Activated CD4-positive, alpha-beta memory T cell treated with anti-CD3 and anti-CD28 coated beads, Interleukin-2, amount 10 ng/mL, durations not matched to agents 7 days and 5 days (primary cell): ENCODE results near the gene KIF3B. TPM values are rescaled to one million over a fixed set of nuclear protein-coding genes. Genes with fewer than 3 reads are reported as not detected.

ENCODE experiments used
- CTCF ChIA-PET: fragments of 350-600 bp; sonication (Branson Sonifier 250); formaldehyde crosslinking; loops from one replicate; lab custom pipeline; 2021; ENCODE audit warnings: antibody characterized with exemption, inconsistent platforms; lab: Charles Lee
- POLR2A ChIA-PET: fragments of 350-600 bp; sonication (Branson Sonifier 250); formaldehyde crosslinking; loops from one replicate; lab custom pipeline; 2021; ENCODE audit warnings: antibody characterized with exemption; lab: Charles Lee
- DNase-seq: peaks from one replicate; pipeline ENCODE4 v3.0.0-alpha.2; 2020
- H3K27ac Mint-ChIP-seq: one replicate; pipeline ENCODE4 v1.8.0; 2021; ENCODE audit warnings: mild to moderate bottlenecking, mixed read lengths
- H3K27me3 Mint-ChIP-seq: one replicate; pipeline ENCODE4 v1.8.0; 2021; ENCODE audit warnings: mixed read lengths
- H3K36me3 Mint-ChIP-seq: one replicate; pipeline ENCODE4 v1.8.0; 2021; ENCODE audit warnings: low read depth, mixed read lengths
- H3K4me1 Mint-ChIP-seq: one replicate; pipeline ENCODE4 v1.8.0; 2021; ENCODE audit warnings: mixed read lengths
- H3K4me3 Mint-ChIP-seq: one replicate; pipeline ENCODE4 v1.8.0; 2021; ENCODE audit warnings: mild to moderate bottlenecking, mixed read lengths
- H3K9me3 Mint-ChIP-seq: one replicate; pipeline ENCODE4 v1.8.0; 2021; ENCODE audit warnings: mixed read lengths
- total RNA-seq, 2 experiments: library from RNA; stranded (reverse); gene quantifications; one replicate each; pipeline ENCODE4 v1.2.3, GENCODE V29; 2021

The KIF3B gene
- total RNA-seq, 2 experiments from 2014 or later, result 23.1 to 23.4 TPM

DNA sequence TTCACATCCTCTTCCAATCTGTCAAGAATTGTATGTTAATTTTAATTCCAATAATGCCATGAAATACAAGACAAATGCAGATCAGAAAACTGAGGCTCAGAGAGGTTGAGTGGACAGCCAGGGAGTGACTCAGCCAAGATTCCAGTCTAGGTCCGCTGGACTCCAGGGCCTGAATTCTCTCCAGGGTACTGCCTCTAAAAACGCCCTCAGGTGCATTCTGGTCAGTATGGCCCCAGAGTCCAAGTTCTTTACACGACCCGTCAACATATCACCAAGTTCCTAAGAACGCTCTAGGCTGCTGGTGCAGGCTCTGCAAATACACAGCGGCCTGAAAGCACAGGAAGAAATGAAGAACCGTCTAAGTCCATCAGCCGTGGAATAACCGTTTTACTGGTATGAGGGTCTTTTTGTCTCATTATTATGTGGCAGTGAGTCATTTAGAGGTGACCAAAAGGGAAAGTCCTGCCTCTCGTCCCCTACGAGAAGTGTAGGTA lies 80.0 kb downstream of the KIF3B start:
- CTCF ChIA-PET, result interaction anchor here (1.4 to 1.7 kb wide), 3 partner anchors 24 to 421 kb away, joined by 3 to 5 read pairs (median 5); no protein-coding TSS in a partner anchor
- Mint-ChIP-seq H3K9me3 (no peaks in the 10 kb centered on the region), H3K4me3 (peak overlapping the region; percentile 97), H3K27me3 (no peaks in the 10 kb centered on the region), H3K27ac (peak overlapping the region; percentile 98), H3K36me3 (peaks cover 20% of the 10 kb centered on the region), H3K4me1 (peaks cover 71% of the 10 kb centered on the region)
- DNase-seq, result no peak
- POLR2A ChIA-PET, result interaction anchor here (0.6 to 8.8 kb wide), 16 partner anchors 10 to 659 kb away, joined by 3 to 71 read pairs (median 4); no protein-coding TSS in a partner anchor

- CTCF ChIA-PET, result interaction anchor here (1.4 to 1.7 kb wide), 3 partner anchors 24 to 420 kb away, joined by 3 to 5 read pairs (median 5); no protein-coding TSS in a partner anchor
- H3K4me3 Mint-ChIP-seq, result peak within 1 kb of the TSS; percentile 97
- POLR2A ChIA-PET, result interaction anchor here (0.6 to 8.8 kb wide), 18 partner anchors 9 to 659 kb away, joined by 3 to 71 read pairs (median 4); partner anchors contain the start of gene PLAGL2
Observed at GRCh38 chr20:32357869-32358631, 80.6 kb downstream of the KIF3B start, which contains the start of gene ASXL1. TSS of gene ASXL1 (plus strand) at chr20:32358331. CDS start at chr20:32358776, 445 bp downstream.

DNA sequence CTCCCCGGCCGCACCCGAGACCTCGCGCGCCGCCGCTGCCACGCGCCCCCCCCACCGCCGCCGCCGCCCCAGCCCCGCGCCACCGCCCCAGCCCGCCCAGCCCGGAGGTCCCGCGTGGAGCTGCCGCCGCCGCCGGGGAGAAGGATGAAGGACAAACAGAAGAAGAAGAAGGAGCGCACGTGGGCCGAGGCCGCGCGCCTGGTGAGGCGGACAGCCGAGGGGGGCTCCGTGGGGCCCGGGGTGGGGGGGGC lies 81.1 kb downstream of the KIF3B start:
- Mint-ChIP-seq H3K36me3 (peaks cover 24% of the 10 kb centered on the region), H3K4me1 (peaks cover 78% of the 10 kb centered on the region), H3K27ac (no peak overlapping the region), H3K4me3 (peak overlapping the region; percentile 97), H3K27me3 (no peaks in the 10 kb centered on the region), H3K9me3 (no peaks in the 10 kb centered on the region)
- POLR2A ChIA-PET, result interaction anchor here (0.6 to 8.8 kb wide), 24 partner anchors 8 to 385 kb away, joined by 3 to 71 read pairs (median 6); partner anchors contain the start of genes COMMD7, KIF3B and PLAGL2
- no peak for DNase-seq
- CTCF ChIA-PET, result interaction anchor here (0.9 to 1.7 kb wide), 3 partner anchors 20 to 420 kb away, joined by 3 to 5 read pairs (median 3); no protein-coding TSS in a partner anchor

More at GRCh38 chr20:32357869-32358631, 80.6 kb downstream of the KIF3B start, which contains the start of gene ASXL1:
- peak; percentile 97 for DNase-seq
- Mint-ChIP-seq H3K9me3 (no peaks in the 10 kb centered on the region), H3K4me1 (peaks cover 75% of the 10 kb centered on the region), H3K27me3 (no peaks in the 10 kb centered on the region), H3K36me3 (peaks cover 24% of the 10 kb centered on the region), H3K27ac (peak within 1 kb of the TSS; percentile 98)

- Mint-ChIP-seq H3K4me3 (peak overlapping the region; percentile 90), H3K27me3 (no peaks in the 10 kb centered on the region), H3K9me3 (no peaks in the 10 kb centered on the region), H3K36me3 (peaks cover 24% of the 10 kb centered on the region), H3K27ac (peak overlapping the region; percentile 90), H3K4me1 (peaks cover 78% of the 10 kb centered on the region)
- peak; percentile 81 for DNase-seq
- POLR2A ChIA-PET, result interaction anchor here (0.6 to 8.8 kb wide), 32 partner anchors 8 to 384 kb away, joined by 3 to 71 read pairs (median 4); partner anchors contain the start of genes COMMD7, KIF3B and PLAGL2
- CTCF ChIA-PET, result interaction anchor here (0.9 to 1.8 kb wide), 4 partner anchors 21 to 156 kb away, joined by 3 to 5 read pairs (median 4); no protein-coding TSS in a partner anchor
Observed at GRCh38 chr20:32358883-32359632, 81.6 kb downstream of the KIF3B start.

DNA sequence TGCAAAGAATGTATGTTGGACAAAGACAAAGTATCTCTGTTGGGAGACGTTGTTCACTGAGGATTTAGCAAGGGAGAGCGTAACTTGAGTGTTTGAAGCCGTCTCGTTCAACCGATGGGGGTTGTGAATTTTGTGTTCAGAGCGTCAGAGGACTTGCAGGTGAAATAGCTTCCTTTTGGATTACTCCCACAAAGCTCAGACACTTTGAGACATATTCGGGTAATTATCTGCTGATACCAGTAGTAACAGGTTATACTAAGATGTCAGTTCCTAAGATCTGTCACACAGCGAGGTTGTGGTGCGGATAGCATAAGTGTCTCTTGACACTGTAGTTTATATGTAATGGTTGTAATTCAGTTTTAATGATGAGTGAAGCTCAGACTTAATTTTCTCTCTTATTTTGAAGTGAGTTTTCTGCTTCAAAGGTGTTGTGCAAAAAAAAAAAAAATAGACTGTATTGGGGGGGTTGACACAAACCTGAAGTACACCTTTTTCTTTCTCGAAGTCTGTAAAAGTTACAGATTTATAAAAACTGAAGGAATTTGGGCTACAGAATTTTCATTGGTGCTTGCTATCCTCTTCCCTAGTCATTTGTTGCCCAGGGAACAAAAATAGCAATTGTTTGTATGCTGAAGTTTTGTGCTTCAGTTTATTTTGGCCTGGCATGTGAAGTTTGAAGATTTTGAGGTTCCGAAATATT lies 82.3 kb downstream of the KIF3B start:
- Mint-ChIP-seq H3K27me3 (no peaks in the 10 kb centered on the region), H3K4me3 (peak overlapping the region; percentile 90), H3K4me1 (peaks cover 75% of the 10 kb centered on the region), H3K27ac (peak overlapping the region; percentile 90), H3K36me3 (peaks cover 24% of the 10 kb centered on the region), H3K9me3 (no peaks in the 10 kb centered on the region)
- ChIA-PET CTCF (interaction anchor here (0.9 to 1.8 kb wide), 4 partner anchors 12 to 157 kb away, joined by 3 to 5 read pairs (median 3); no protein-coding TSS in a partner anchor), POLR2A (interaction anchor here (0.7 to 8.8 kb wide), 25 partner anchors 8 to 378 kb away, joined by 3 to 71 read pairs (median 4); partner anchors contain the start of genes KIF3B and PLAGL2)
- DNase-seq, result no peak

DNA sequence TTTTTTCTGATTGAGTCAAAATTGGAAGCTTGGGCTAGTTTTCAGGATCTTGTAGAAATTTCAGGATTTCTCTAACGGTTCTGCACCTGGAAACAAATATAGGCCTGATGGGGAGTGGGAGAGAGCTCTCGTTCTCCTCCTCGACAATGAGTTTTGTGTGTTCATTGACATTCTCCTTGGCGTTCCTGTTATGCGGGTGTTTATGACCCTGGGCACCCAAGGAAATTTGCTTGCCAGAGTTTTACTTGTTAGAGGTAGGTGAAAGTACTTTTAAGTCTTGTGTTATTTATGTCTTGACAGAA lies 82.8 kb downstream of the KIF3B start:
- Mint-ChIP-seq H3K4me3 (peak overlapping the region; percentile 90), H3K4me1 (peaks cover 75% of the 10 kb centered on the region), H3K27ac (peak overlapping the region; percentile 90), H3K9me3 (no peaks in the 10 kb centered on the region), H3K36me3 (peaks cover 24% of the 10 kb centered on the region), H3K27me3 (no peaks in the 10 kb centered on the region)
- ChIA-PET CTCF (interaction anchor here (0.9 to 1.8 kb wide), 2 partner anchors 11 to 25 kb away, joined by 3 to 5 read pairs; no protein-coding TSS in a partner anchor), POLR2A (interaction anchor here (1.0 to 8.8 kb wide), 10 partner anchors 10 to 377 kb away, joined by 3 to 71 read pairs (median 6); partner anchors contain the start of gene KIF3B)
- no peak for DNase-seq

- no peak for DNase-seq
- Mint-ChIP-seq H3K27me3 (no peaks in the 10 kb centered on the region), H3K4me1 (peaks cover 79% of the 10 kb centered on the region), H3K4me3 (peak overlapping the region; percentile 90), H3K9me3 (no peaks in the 10 kb centered on the region), H3K27ac (peak overlapping the region; percentile 33), H3K36me3 (peaks cover 39% of the 10 kb centered on the region)
- ChIA-PET POLR2A (no interaction called here), CTCF (interaction anchor here (1.7 kb wide), 1 partner anchor 25 kb away, joined by 3 read pairs; no protein-coding TSS in a partner anchor)
Observed at GRCh38 chr20:32362901-32363364, 85.5 kb downstream of the KIF3B start.

DNA sequence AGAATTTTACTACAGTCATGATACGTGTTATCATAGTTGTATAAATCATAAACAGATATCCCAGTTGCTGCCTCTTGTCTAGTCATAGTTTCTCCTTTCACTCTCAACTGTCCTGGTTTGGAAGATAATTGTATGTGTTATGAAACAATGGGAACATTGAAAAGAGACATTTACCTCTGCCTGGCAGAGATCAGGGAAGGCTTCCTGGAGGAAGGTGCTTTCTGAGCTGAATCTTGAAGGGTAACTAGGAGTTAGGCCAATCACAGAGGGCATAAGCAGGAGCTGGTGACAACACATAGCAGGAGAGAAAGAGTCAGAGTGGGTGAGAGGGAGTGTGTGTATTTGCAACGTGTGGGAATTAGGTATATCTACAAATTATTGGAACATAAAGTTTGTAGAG lies 86.0 kb downstream of the KIF3B start:
- H3K27ac Mint-ChIP-seq, result peak overlapping the region; percentile 33

GRCh38 chr20:32364554-32365208 lies 87.2 kb downstream of the KIF3B start:
- POLR2A ChIA-PET, result interaction anchor here (1.2 to 1.9 kb wide), 3 partner anchors 11 to 44 kb away, joined by 3 to 6 read pairs (median 3); no protein-coding TSS in a partner anchor
- Mint-ChIP-seq H3K4me1 (peaks cover 85% of the 10 kb centered on the region), H3K4me3 (no peak overlapping the region), H3K27me3 (no peaks in the 10 kb centered on the region), H3K9me3 (no peaks in the 10 kb centered on the region), H3K27ac (peak overlapping the region; percentile 9), H3K36me3 (peaks cover 46% of the 10 kb centered on the region)
- DNase-seq, result no peak
- CTCF ChIA-PET, result interaction anchor here (1.2 kb wide), 1 partner anchor 288 kb away, joined by 3 read pairs; no protein-coding TSS in a partner anchor

More for the DNA sequence above, 86.0 kb downstream of the KIF3B start:
- peaks cover 44% of the 10 kb centered on the region for H3K36me3 Mint-ChIP-seq
- H3K27me3 Mint-ChIP-seq, result no peaks in the 10 kb centered on the region
- no peak overlapping the region for H3K4me3 Mint-ChIP-seq
- peaks cover 84% of the 10 kb centered on the region for H3K4me1 Mint-ChIP-seq
- CTCF ChIA-PET, result interaction anchor here (0.6 to 1.7 kb wide), 2 partner anchors 25 to 134 kb away, joined by 3 read pairs; no protein-coding TSS in a partner anchor
- no peaks in the 10 kb centered on the region for H3K9me3 Mint-ChIP-seq
- POLR2A ChIA-PET, result interaction anchor here (0.7 to 1.9 kb wide), 3 partner anchors 9 to 171 kb away, joined by 3 to 6 read pairs (median 4); no protein-coding TSS in a partner anchor
- DNase-seq, result no peak

GRCh38 chr20:32365564-32365963 lies 88.1 kb downstream of the KIF3B start:
- ChIA-PET CTCF (interaction anchor here (1.2 kb wide), 1 partner anchor 287 kb away, joined by 3 read pairs; no protein-coding TSS in a partner anchor), POLR2A (interaction anchor here (1.0 to 1.9 kb wide), 2 partner anchors 13 to 22 kb away, joined by 3 to 6 read pairs; no protein-coding TSS in a partner anchor)
- no peaks in the 10 kb centered on the region for H3K27me3 Mint-ChIP-seq
- peaks cover 79% of the 10 kb centered on the region for H3K4me1 Mint-ChIP-seq
- peak overlapping the region; percentile 37 for H3K27ac Mint-ChIP-seq
- no peak overlapping the region for H3K4me3 Mint-ChIP-seq
- no peaks in the 10 kb centered on the region for H3K9me3 Mint-ChIP-seq
- H3K36me3 Mint-ChIP-seq, result peaks cover 43% of the 10 kb centered on the region
- no peak for DNase-seq

DNA sequence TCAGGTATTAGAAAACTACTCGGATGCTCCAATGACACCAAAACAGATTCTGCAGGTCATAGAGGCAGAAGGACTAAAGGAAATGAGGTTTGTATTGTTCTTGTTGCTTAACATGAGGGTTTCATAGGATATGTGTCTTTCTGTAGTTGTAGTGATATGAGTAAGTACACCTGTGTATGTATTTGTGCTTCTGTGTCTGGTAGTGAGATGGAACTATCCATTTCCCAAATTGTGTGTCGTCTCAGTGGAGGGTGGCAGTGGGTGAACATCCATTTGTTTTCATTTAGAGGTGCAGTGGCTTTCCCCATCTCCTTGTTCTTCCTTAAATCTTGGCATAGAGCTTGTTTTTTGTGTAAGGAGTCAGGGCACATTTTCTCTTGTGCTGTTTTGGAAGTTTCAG lies 88.9 kb downstream of the KIF3B start:
- Mint-ChIP-seq H3K4me3 (no peak overlapping the region), H3K27ac (peak overlapping the region; percentile 64), H3K36me3 (peaks cover 44% of the 10 kb centered on the region), H3K4me1 (peaks cover 73% of the 10 kb centered on the region), H3K9me3 (no peaks in the 10 kb centered on the region), H3K27me3 (no peaks in the 10 kb centered on the region)
- CTCF ChIA-PET, result no interaction called here
- DNase-seq, result no peak
- POLR2A ChIA-PET, result interaction anchor here (1.0 to 1.6 kb wide), 2 partner anchors 8 to 21 kb away, joined by 3 to 10 read pairs; partner anchors contain the start of gene ASXL1
